GM04503 (cell line): ENCODE data around the gene XYLB.

ENCODE experiments used
- DNase-seq: peaks from one replicate; pipeline ENCODE4 v3.0.0-alpha.2; 2012; ENCODE audit warnings: low read depth

The XYLB gene

GRCh38 chr3:38323060-38323459 lies 23.5 kb upstream of the XYLB start:
- DNase-seq = no peak

DNA sequence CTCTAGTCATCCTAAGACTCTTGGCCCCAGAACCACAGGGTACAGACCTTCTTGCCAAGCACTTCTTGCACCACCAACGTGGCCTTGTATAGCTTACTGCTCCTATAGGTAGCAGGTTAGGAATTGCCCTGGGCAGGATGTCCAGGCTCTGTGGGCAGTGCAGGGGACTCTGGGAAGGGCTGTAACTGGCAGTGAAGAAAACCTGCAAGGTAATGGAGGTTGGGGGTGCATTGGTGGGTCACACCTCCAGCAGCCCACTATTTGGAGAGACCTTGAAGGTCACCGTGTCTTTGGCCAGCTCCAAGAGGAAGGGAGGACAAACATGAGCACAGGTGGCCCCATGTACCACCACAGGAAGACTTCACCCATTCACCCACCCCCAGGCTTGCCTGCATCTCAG lies 21.3 kb upstream of the XYLB start:
- DNase-seq = no peak

GRCh38 chr3:38327335-38328009 lies 19.1 kb upstream of the XYLB start:
- DNase-seq = no peak

GRCh38 chr3:38331257-38332022 lies 15.1 kb upstream of the XYLB start:
- DNase-seq = no peak

- no peak for DNase-seq
Measured at GRCh38 chr3:38332201-38332600, 14.4 kb upstream of the XYLB start.

- peak; percentile 77 for DNase-seq
Measured at GRCh38 chr3:38334142-38335055, 12.2 kb upstream of the XYLB start.

- DNase-seq = no peak
Measured at GRCh38 chr3:38335263-38335662, 11.3 kb upstream of the XYLB start.

DNA sequence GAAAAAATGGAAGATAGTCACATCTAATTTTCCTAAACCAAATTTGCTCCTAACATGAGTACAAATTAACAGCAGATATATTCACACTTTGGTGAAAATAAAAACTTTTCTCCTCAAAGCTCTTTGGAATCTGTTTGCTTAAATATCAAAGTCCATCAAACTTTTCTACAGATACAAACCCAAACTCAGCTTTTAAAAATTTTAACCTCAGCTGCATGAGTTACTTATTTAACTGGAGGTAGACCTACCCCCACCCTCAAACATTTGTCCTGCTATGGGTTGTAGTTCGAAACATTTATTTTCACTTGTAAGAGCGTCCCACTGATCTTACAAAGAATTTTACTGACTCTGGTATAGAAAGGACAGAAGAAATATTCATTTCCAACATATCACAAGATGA lies 8.9 kb upstream of the XYLB start:
- no peak for DNase-seq

GRCh38 chr3:38343797-38344594 lies 2.6 kb upstream of the XYLB start:
- no peak for DNase-seq

- no peak for DNase-seq
Measured at GRCh38 chr3:38345879-38346586, 552 bp upstream of the XYLB start.

GRCh38 chr3:38347421-38348200 lies 1.0 kb downstream of the XYLB start:
- DNase-seq = no peak

DNA sequence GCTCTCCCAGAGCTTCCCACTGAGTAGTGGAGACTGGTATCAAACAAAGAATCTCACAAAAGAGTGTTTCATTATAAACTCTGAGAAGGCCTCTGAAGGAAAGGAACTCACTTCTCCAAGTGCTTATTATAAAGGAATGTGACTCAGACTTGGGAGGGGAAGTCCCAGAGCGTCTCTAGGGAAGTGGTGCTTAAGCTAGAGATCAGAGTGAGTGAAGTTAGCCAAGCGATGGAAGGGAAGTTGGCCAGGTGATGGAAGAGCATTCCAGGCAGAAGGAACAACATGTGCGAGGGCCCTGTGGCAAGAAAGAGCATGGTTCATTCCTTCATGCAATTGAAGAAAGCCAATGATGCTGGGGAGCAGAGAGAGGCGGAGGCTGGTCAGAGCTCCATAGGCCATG lies 2.3 kb downstream of the XYLB start:
- no peak for DNase-seq

GRCh38 chr3:38349684-38350359 lies 3.2 kb downstream of the XYLB start:
- no peak for DNase-seq

- DNase-seq = no peak
Measured at GRCh38 chr3:38353151-38353550, 6.6 kb downstream of the XYLB start.

GRCh38 chr3:38354588-38355330 lies 8.2 kb downstream of the XYLB start:
- no peak for DNase-seq

DNA sequence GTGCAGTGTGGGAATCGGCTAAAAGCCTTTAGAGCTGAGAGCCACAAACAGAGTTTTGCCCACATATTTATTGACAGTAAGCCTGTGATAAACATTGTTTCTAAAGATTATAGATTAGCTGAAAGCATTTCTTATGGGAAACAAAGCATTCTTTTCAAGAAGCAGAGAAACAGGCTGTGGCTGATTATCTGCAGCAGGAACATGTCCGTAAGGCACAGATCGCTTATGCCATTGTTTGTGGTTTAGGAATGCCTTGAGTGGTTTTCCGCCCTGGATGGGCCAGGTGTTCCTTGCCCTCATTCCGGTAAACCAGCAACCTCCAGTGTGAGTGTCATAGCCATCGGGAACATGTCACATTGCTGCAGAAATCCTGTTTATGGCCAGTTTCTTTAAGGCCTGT lies 12.5 kb downstream of the XYLB start:
- no peak for DNase-seq

DNA sequence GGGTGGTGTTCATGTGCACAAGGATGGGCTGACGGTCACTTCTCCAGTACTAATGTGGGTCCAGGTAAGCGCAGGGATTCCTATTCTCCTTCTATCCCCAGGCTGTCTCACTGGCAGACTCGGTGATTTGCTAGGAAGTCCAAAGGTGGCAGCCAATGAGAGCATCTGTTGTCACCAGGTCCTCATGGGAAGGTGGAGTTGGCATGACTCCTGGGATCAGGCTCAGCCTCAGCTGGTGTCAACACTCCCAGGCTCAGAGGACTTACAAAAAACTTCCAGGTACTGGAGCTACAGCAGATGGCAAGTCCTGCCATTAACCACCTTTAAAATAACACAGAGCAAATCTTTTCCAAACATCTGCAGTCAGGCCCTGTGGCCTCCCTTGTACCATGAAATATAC lies 13.8 kb downstream of the XYLB start:
- no peak for DNase-seq

GRCh38 chr3:38361496-38361895 lies 14.9 kb downstream of the XYLB start:
- DNase-seq = no peak

DNA sequence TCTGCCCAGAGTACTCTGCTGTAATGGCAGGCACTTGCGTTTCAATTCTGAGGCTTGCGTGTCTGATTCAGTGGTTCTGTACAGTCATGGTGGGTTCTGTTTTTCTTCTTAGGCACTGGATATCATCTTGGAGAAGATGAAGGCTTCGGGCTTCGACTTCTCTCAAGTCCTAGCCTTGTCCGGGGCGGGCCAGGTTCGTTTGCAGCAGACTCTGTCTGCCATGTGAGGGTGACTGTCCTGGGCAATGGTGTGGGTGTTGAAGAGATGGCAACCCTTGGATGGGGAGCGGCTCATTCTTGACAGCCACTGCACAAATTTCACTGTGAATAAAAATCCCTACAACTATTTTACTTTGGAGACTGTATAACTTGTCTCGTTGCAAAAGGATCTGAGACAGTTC lies 16.2 kb downstream of the XYLB start:
- no peak for DNase-seq
